Measurements from ENCODE around the gene STK25.

Gene STK25

DNA sequence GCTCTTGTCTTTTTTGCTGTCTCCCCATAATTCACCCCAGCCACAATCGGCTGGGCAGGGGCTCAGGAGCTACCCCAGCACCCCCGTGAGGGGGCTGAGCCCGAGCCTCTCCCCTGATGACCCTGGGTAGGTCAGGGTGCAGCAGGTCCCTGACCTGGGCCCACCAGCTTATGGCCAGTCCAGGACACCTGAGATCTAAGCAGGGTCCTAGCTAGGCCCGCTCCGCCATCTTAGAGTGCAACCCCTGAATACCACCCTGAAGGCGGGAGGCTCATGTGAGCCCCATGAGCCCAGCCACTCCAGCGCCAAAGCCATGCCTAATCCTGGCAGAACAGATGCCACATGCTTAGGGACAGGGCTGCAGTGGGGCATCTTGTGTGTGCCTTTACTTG lies 16.2 kb downstream of the STK25 start:
- DNase-seq = no peak

- no peak for DNase-seq
These were observed 16.7 kb downstream of the STK25 start for GRCh38 chr2:241491549-241492173.

DNA sequence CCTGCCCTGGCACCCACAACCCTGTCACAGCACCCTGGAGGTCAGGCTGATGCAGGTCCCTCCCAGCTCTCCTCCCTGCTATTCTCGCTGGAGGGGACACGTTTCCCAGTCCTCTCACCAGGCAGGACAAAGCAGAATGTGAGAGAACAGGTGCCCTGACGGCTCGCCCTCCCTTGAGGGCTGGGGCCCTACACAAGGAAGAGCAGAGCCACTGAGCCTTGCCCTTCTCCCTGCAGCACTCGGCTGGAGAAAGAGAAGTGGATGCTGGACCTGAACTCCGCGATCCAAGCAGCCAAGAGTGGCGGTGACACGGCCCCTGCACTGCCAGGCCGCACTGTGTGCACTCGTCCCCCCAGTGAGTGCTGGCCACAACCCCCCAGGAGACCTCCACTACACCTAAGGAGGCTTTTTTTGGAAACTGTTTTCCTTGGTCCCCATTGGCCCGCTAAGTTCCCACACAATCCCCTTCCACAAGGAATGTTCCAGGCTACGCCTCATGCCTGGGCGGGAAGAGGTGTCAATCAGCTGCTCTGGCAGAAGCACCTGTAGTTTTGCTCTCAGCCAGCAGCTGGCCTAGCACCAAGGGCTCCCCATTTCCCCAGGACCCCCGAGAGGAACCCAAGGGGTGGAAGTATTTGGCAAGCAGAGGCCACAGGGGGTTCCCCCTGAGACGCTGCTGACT lies 17.4 kb downstream of the STK25 start:
- no peak for DNase-seq

- no peak for DNase-seq
These were observed 18.4 kb downstream of the STK25 start for GRCh38 chr2:241489733-241490680.

DNA sequence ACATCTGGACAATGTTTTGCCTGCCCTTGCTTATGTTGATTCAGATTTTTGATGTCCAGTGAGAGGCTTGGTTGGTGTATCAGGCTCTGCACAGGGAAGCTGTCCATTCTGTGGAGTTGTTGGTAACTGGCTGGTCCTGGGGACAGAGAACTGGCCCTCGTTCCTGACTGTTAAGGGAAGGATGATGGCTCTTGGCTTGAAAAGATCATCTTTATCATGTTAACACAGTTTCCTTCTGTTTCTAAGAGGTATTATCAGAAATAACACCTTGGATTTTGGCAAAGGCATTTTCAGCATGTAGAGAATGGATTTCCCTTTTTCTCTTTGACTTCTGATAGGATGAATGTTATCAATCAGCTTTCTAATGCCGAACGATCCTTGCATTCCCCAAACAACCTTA lies 19.3 kb downstream of the STK25 start:
- DNase-seq = no peak

- no peak for DNase-seq
These were observed 23.0 kb downstream of the STK25 start for GRCh38 chr2:241485172-241485911.

- no peak for DNase-seq
These were observed 25.1 kb downstream of the STK25 start for GRCh38 chr2:241483305-241483704.

DNA sequence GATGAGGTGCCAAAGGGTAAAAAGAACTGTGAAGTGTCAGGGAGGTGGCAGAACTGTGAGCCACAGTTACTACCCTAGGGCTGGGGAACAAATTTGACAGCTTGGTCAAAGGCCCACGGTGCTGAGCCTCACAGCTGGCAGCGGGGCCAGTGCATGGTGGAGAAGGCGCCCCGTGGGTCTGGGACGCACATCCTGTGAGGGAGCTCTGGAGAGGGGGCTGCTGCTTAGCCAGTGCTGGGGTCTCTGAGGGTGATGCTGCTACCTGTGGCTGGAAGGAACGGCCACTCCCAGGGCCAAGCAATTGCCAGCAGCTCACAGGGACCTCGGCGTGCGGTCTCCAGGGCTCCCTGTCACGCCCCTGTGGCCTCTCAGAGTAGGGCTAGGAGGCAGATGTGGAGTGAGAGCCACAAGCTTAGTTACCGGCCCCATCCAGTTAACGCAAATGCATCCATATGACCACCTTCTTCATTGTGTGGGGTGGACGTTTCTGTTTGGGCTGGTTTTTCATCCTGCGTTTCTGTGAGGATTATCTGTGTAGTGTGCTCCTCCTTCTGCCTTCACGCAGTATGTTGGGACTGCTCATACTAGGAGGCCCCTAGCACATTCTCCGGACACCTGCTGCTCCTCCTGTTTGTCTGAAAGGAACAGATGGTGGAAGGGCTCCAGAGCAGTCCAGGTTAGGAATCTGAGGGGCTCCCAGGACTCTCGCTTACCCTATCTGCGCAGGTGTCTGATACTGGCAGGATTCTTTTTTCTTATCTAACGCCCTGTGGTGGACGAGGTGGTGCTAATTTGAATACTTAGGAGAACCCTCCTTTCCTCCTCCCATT lies 26.0 kb downstream of the STK25 start:
- DNase-seq = no peak

- DNase-seq = no peak
These were observed 26.7 kb downstream of the STK25 start for GRCh38 chr2:241481687-241482086.

DNA sequence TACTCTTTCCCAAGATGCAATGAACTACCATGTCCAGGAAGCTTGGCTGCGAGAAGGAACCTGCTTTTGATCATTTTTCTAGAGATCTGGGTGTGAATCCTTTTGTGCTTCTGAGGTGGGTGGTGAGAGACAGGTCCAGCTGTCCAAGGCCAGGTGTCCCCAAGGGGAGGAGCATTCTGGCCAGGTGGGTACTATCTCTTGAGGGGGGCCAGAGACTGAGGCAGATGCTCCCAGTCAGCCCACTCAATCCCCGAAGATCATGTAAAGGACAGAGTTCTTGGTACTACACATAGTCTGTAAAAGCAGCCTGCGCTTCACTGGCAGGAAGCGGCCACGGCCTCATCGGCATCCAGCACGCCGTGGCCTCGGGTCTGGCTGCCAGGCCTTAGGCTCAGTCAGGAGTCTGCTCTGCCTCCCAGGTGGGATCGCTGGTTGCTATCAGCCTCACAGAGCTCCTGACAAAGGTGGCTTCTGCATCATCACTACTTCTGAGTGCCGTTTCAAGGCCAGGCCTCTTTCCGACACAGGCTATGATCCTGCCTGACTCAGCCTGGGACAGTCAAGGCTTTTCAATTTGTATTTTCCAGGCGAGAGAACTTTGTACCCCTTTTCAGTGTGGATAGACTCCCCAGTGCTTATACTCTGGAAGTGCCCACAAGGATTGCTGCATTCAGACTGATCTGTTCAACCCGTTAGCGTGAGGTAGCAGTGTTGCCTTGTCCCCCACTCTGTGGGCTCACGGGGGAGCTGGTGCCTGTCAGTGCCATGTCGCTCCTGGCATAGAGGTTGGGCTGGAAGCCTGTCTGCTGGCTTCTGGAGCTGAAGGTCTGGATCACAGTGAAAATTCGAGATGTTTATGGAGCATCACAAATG lies 29.1 kb downstream of the STK25 start:
- no peak for DNase-seq

- DNase-seq = no peak
These were observed 30.2 kb downstream of the STK25 start for GRCh38 chr2:241478166-241478565.

DNA sequence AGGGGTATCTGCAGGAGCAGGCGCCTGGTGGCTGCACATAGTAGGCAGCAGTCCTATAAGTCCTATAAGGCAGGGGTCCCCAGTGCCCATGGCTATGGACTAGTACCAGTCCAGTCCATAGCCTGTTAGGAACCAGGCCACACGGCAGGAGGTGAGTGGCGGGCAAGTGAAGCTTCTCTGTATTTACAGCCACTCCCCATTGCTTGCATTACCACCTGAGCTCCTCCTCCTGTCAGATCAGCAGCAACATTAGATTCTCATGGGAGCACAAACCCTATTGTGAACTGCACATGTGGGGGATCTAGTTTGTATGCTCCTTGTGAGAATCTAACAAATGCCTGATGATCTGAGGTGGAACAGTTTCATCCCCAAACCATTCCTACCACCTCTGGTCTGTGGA lies 33.1 kb downstream of the STK25 start:
- DNase-seq = no peak

GRCh38 chr2:241473399-241473798 lies 35.0 kb downstream of the STK25 start:
- no peak for DNase-seq

DNA sequence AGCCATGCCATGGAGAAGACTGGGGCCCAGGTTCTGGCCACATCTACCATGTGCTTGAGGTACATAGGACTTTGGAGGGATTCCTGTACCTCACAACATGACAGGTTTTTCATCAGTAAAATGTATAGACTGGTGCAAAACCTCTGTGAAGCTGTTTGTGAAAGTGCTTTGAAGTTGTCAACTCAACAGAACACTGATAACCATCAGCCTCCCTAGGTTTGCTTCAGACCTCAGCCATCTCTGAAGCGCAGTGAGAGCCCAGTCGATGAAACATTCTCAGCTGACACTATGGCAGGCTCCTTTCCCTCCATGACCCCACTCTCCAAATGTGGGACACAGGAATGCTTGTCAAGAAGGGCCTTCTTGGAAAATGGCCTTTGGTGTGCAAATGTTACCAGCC lies 38.6 kb downstream of the STK25 start:
- no peak for DNase-seq

GRCh38 chr2:241468476-241468781 lies 40.0 kb downstream of the STK25 start:
- DNase-seq = no peak

GRCh38 chr2:241467777-241468475 lies 40.5 kb downstream of the STK25 start:
- no peak for DNase-seq

DNA sequence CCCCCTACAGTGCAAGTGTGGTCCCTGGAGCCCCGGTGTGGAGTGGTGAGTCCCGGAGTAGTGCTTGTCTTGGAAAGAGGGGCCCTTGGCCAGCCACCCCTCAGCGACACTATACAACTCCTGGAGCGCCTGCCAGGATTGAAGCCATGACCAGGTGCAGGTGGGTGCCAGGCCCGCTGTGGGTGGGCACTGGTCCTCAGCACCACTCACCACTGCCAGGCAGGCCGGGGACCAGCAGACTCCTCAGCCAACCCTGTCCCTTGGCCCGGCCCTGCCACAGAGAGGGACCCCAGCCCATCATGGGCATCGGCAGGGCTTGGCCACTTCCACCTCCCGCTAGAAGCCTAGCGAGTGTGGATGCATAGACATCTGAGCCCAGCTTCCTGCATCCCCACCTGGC lies 42.2 kb downstream of the STK25 start:
- DNase-seq = no peak

GRCh38 chr2:241465543-241465942 lies 42.8 kb downstream of the STK25 start:
- no peak for DNase-seq

GRCh38 chr2:241463276-241464135 lies 44.9 kb downstream of the STK25 start:
- no peak for DNase-seq
